B cell (primary cell): Measurements from ENCODE around the gene TJP2. TPM values are rescaled to one million over a fixed set of nuclear protein-coding genes. Genes with fewer than 3 reads are reported as not detected.

Experiments used
- ATAC-seq: fragments of 200-7000 bp; cut with Tn5 transposase; one replicate; pipeline ENCODE4 v1.10.0; 2021; ENCODE audit warnings: low read depth, mild to moderate bottlenecking, moderate number of reproducible peaks, moderate library complexity
- CTCF ChIA-PET: fragments of 350-600 bp; sonication (Branson Sonifier 250); formaldehyde crosslinking; loops from one replicate; lab custom pipeline; 2021; ENCODE audit warnings: antibody characterized with exemption, inconsistent platforms; lab: Charles Lee
- POLR2A ChIA-PET: fragments of 350-600 bp; sonication (Branson Sonifier 250); formaldehyde crosslinking; loops from one replicate; lab custom pipeline; 2021; ENCODE audit warnings: antibody characterized with exemption; lab: Charles Lee
- DNase-seq: peaks from one replicate; pipeline ENCODE4 v3.0.0; 2013
- H2AFZ ChIP-seq: 2 replicates; pipeline ENCODE4 v1.6.1; 2012; ENCODE audit warnings: mild to moderate bottlenecking, low read depth, low read length; ENCODE audit not compliant: insufficient read depth, poor library complexity, severe bottlenecking
- H3K27ac ChIP-seq, 2 donors: 1 replicate in 1 of 2; 2 replicates in 1 of 2; pipeline ENCODE4 v1.5.1; 2012 to 2013; ENCODE audit warnings: low read length in 2 of 2, mild to moderate bottlenecking in 2 of 2, moderate library complexity in 1 of 2
- H3K27me3 ChIP-seq, 4 experiments: fragments of 200-600 bp in 1 of 4; sonication (generic) in 1 of 4; replicated peaks in 1 of 4; 1 replicate in 2 of 4; 2 replicates in 2 of 4; pipeline versions ENCODE4 v1.6.1 to v1.7.0; 2013 to 2016; ENCODE audit warnings: low read length in 3 of 4, mild to moderate bottlenecking in 2 of 4, mixed read lengths in 1 of 4, moderate library complexity in 1 of 4; ENCODE audit not compliant: insufficient read depth in 4 of 4, control insufficient read depth in 3 of 4; ENCODE audit errors: control extremely low read depth in 1 of 4
- H3K36me3 ChIP-seq, 2 experiments: replicated peaks in 1 of 2; 1 replicate in 1 of 2; 2 replicates in 1 of 2; pipeline versions ENCODE4 v1.6.1 to v1.7.1; 2013; ENCODE audit warnings: low read length in 1 of 2; ENCODE audit not compliant: insufficient read depth in 2 of 2, control insufficient read depth in 1 of 2; ENCODE audit errors: control extremely low read depth in 1 of 2, extremely low read depth in 1 of 2
- H3K4me1 ChIP-seq, 2 donors: fragments of 200-600 bp in 1 of 2; sonication (generic) in 1 of 2; 1 replicate in 1 of 2; 2 replicates in 1 of 2; pipeline versions ENCODE4 v1.5.1 to v1.6.1; 2013 to 2017; ENCODE audit warnings: low read length in 2 of 2; ENCODE audit not compliant: control insufficient read depth in 2 of 2, insufficient read depth in 2 of 2
- H3K4me2 ChIP-seq: replicated peaks from 2 replicates; pipeline ENCODE3; 2012; ENCODE audit warnings: mild to moderate bottlenecking, low read depth, low read length; ENCODE audit not compliant: poor library complexity, severe bottlenecking
- H3K4me3 ChIP-seq, 5 experiments: fragments of 200-600 bp in 1 of 5; sonication (generic) in 1 of 5; 1 replicate in 3 of 5; 2 replicates in 2 of 5; pipeline versions ENCODE4 v1.5.1 to v1.7.0; 2011 to 2016; ENCODE audit warnings: low read length in 4 of 5, mild to moderate bottlenecking in 4 of 5, low read depth in 2 of 5, control low read depth in 1 of 5, moderate library complexity in 1 of 5; ENCODE audit not compliant: insufficient read depth in 1 of 5; ENCODE audit errors: control extremely low read depth in 1 of 5, extremely low read depth in 1 of 5
- H3K79me2 ChIP-seq: fragments of 200-600 bp; sonication (generic); one replicate; pipeline ENCODE4 v1.6.0; 2016; ENCODE audit warnings: low read length; ENCODE audit not compliant: control insufficient read depth, insufficient read depth
- H3K9ac ChIP-seq: fragments of 200-600 bp; sonication (generic); 2 replicates; pipeline ENCODE4 v1.6.1; 2017; ENCODE audit warnings: mild to moderate bottlenecking, low read length, moderate library complexity
- H3K9me3 ChIP-seq, 3 donors: one replicate each; pipeline versions ENCODE4 v1.6.1 to v1.7.1; 2013; ENCODE audit warnings: low read length in 2 of 3; ENCODE audit not compliant: control insufficient read depth in 2 of 3, insufficient read depth in 1 of 3; ENCODE audit errors: control extremely low read depth in 1 of 3
- H4K20me1 ChIP-seq: 2 replicates; pipeline ENCODE4 v1.6.0; 2012; ENCODE audit warnings: mild to moderate bottlenecking, low read length; ENCODE audit not compliant: insufficient read depth, control insufficient read depth, poor library complexity, severe bottlenecking
- H3K27ac Mint-ChIP-seq: one replicate; pipeline ENCODE4 v1.8.0; 2021; ENCODE audit warnings: mixed read lengths
- H3K27me3 Mint-ChIP-seq: one replicate; pipeline ENCODE4 v1.8.0; 2021; ENCODE audit warnings: mixed read lengths
- H3K4me1 Mint-ChIP-seq: one replicate; pipeline ENCODE4 v1.8.0; 2021; ENCODE audit warnings: mixed read lengths
- H3K4me3 Mint-ChIP-seq: one replicate; pipeline ENCODE4 v1.8.0; 2021; ENCODE audit warnings: mixed read lengths
- H3K9me3 Mint-ChIP-seq: one replicate; pipeline ENCODE4 v1.8.0; 2022; ENCODE audit warnings: mixed read lengths; ENCODE audit not compliant: insufficient read depth
- CTCF ChIP-seq: fragments of 200-600 bp; IDR thresholded peaks from one replicate; pipeline ENCODE4 v1.8.0; 2022; ENCODE audit warnings: antibody characterized with exemption, mild to moderate bottlenecking
- EZH2 ChIP-seq: IDR thresholded peaks from 2 replicates; pipeline ENCODE4 v1.6.1; 2012; ENCODE audit warnings: borderline replicate concordance, low read depth, mild to moderate bottlenecking, moderate library complexity, low read length; ENCODE audit not compliant: insufficient read depth, poor library complexity, severe bottlenecking
- WGBS: methylation state at CpG from one replicate; pipeline ENCODE4 v1.1.5; 2013; ENCODE audit warnings: missing lambda C conversion rate; ENCODE audit not compliant: insufficient coverage; 5-methylcytosine and 5-hydroxymethylcytosine counted together
- intact Hi-C: fragments of 100-400 bp; cut with micrococcal nuclease; formaldehyde crosslinking; loops from one replicate; pipeline ENCODE4 v1.10.0; 2022
- polyA plus RNA-seq: library from polyadenylated mRNA; depleted of rRNA; stranded (reverse); fragments of >200 nt; gene quantifications from 2 replicates; pipeline ENCODE4 v1.2.3, GENCODE V29; 2012
- total RNA-seq, 2 donors: library from RNA; stranded (reverse); fragments of 120-200 nt in 1 of 2; gene quantifications; 1 replicate in 1 of 2; 2 replicates in 1 of 2; pipeline versions ENCODE4 v1.2.3 to v1.2.4, GENCODE V29; 2013 to 2022

The TJP2 gene
- total and polyA plus RNA-seq, 2 donors (not counting 1 experiment from before 2014, with no cell fraction given), result 1.2 to 2.3 TPM

GRCh38 chr9:69319324-69320025 lies 145.4 kb downstream of the TJP2 start:
- WGBS, result 91% methylated on average over 4 of the region's 6 CpGs
- intact Hi-C loops, result no loop called here
- ATAC-seq, result no peak
- H3K27me3 Mint-ChIP-seq, result peaks cover 34% of the 10 kb centered on the region
- no peaks in the 10 kb centered on the region for H4K20me1 ChIP-seq
- H3K36me3 ChIP-seq, result no peaks in the 10 kb centered on the region
- peaks cover 0 to 5% (median 0%) of the 10 kb centered on the region in 3 donors for H3K9me3 ChIP-seq
- no peak for DNase-seq
- H3K27ac ChIP-seq, result no peak overlapping the region
- H2AFZ ChIP-seq, result no peak overlapping the region
- POLR2A ChIA-PET, result no interaction called here
- TF ChIP-seq EZH2 (no peak), CTCF (no peak)
- H3K27me3 ChIP-seq, result no peaks in the 10 kb centered on the region
- no peak overlapping the region for H3K4me3 Mint-ChIP-seq
- H3K27ac Mint-ChIP-seq, result no peak overlapping the region
- no peak overlapping the region for H3K9ac ChIP-seq
- no peak overlapping the region for H3K4me3 ChIP-seq
- no peaks in the 10 kb centered on the region for H3K79me2 ChIP-seq
- CTCF ChIA-PET, result no interaction called here
- no peaks in the 10 kb centered on the region for H3K4me1 Mint-ChIP-seq
- H3K4me1 ChIP-seq, result no peaks in the 10 kb centered on the region
- H3K4me2 ChIP-seq, result no peak overlapping the region
- peaks cover 2% of the 10 kb centered on the region for H3K9me3 Mint-ChIP-seq

- intact Hi-C loops, result no loop called here
- Mint-ChIP-seq H3K27me3 (peaks cover 47% of the 10 kb centered on the region), H3K4me1 (peaks cover 6% of the 10 kb centered on the region), H3K4me3 (no peak overlapping the region), H3K9me3 (no peaks in the 10 kb centered on the region), H3K27ac (no peak overlapping the region)
- ATAC-seq (no peak), DNase-seq (no peak)
- H3K4me2 ChIP-seq, result no peak overlapping the region
- no peaks in the 10 kb centered on the region for H3K79me2 ChIP-seq
- peaks cover 0 to 7% (median 1%) of the 10 kb centered on the region in 4 experiments for H3K27me3 ChIP-seq
- no peak overlapping the region for H3K27ac ChIP-seq
- H3K36me3 ChIP-seq, result no peaks in the 10 kb centered on the region
- no CpG with 5 or more reads among the region's 1 CpG for WGBS
- no peak overlapping the region for H3K9ac ChIP-seq
- peaks cover 0 to 4% of the 10 kb centered on the region in 2 donors for H3K4me1 ChIP-seq
- H3K4me3 ChIP-seq, result no peak overlapping the region
- peaks cover 0 to 6% (median 0%) of the 10 kb centered on the region in 3 donors for H3K9me3 ChIP-seq
- ChIA-PET POLR2A (no interaction called here), CTCF (no interaction called here)
- no peak overlapping the region for H2AFZ ChIP-seq
- no peaks in the 10 kb centered on the region for H4K20me1 ChIP-seq
- TF ChIP-seq CTCF (no peak), EZH2 (no peak)
Observed at GRCh38 chr9:69322256-69322655, 148.2 kb downstream of the TJP2 start.
